Measurements from ENCODE around the gene DNAAF2. TPM values are rescaled to one million over a fixed set of nuclear protein-coding genes. Genes with fewer than 3 reads are reported as not detected.

DNAAF2 gene
- polyA plus RNA-seq, 1 of the 3 experiments (the other 2 are of a cell fraction) = 8.9 TPM

DNA sequence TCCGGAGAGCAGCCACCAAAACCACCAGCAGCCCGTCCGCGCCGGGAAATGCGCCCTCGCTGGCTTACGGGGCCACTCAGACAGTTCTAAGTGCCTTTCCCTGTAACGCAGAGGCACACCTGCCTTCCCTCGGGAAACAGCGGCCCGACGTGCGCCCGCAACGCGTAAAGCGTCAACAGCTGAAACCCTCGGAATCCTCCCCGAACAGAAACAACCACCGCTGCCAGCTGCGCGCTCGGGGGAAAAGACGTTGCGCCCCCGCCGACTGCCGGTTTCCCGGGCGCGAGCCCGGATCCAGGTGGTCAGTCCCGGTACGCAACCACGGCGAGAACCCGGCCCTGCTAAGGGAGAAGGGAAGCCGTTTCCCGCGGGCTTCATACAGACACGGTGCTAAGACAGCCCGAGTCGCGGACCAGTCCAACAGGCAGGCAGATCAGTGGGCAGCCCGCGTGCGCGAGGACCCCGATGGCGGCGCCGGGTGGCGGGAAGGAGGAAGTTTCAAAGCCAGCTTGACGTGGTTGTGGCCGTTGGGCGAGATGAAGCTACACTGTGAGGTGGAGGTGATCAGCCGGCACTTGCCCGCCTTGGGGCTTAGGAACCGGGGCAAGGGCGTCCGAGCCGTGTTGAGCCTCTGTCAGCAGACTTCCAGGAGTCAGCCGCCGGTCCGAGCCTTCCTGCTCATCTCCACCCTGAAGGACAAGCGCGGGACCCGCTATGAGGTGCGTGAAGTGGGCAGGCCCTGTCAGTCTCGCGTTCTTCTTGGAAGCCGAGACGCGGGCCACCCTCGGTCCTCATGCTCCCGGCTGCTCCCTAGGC lies 36.4 kb downstream of the DNAAF2 start, which contains the start of gene LRR1 (continued):
- no peak for TF ChIP-seq MEF2A (IDR thresholded peaks at IDR 0.05; ENCODE audit: borderline replicate concordance, low read depth)
- TF ChIP-seq, protein P1, sequence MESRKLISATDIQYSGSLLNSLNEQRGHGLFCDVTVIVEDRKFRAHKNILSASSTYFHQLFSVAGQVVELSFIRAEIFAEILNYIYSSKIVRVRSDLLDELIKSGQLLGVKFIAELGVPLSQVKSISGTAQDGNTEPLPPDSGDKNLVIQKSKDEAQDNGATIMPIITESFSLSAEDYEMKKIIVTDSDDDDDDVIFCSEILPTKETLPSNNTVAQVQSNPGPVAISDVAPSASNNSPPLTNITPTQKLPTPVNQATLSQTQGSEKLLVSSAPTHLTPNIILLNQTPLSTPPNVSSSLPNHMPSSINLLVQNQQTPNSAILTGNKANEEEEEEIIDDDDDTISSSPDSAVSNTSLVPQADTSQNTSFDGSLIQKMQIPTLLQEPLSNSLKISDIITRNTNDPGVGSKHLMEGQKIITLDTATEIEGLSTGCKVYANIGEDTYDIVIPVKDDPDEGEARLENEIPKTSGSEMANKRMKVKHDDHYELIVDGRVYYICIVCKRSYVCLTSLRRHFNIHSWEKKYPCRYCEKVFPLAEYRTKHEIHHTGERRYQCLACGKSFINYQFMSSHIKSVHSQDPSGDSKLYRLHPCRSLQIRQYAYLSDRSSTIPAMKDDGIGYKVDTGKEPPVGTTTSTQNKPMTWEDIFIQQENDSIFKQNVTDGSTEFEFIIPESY (IDR thresholded peaks at IDR 0.05; ENCODE audit: borderline replicate concordance, low read depth) = peak; percentile 91
- peak; percentile 21; the same call in 1 of the 2 replicates for TF ChIP-seq TCF12 (IDR thresholded peaks at IDR 0.05)
- TF ChIP-seq, protein P2, sequence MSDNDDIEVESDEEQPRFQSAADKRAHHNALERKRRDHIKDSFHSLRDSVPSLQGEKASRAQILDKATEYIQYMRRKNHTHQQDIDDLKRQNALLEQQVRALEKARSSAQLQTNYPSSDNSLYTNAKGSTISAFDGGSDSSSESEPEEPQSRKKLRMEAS (IDR thresholded peaks at IDR 0.05; ENCODE audit: low read depth) = peak; percentile 94
- peak; percentile 95 for TF ChIP-seq CHD2 (IDR thresholded peaks at IDR 0.05; ENCODE audit: low read length, partially characterized antibody)
- peak; percentile 90 for TF ChIP-seq YY1 (IDR thresholded peaks at IDR 0.05; ENCODE audit: low read depth)
- 0 out of 2 replicates have a peak, but pooled peaks have one; percentile 10 for TF ChIP-seq NRF1 (IDR thresholded peaks at IDR 0.05; ENCODE audit: low read depth, low read length)
- TF ChIP-seq, protein P3, sequence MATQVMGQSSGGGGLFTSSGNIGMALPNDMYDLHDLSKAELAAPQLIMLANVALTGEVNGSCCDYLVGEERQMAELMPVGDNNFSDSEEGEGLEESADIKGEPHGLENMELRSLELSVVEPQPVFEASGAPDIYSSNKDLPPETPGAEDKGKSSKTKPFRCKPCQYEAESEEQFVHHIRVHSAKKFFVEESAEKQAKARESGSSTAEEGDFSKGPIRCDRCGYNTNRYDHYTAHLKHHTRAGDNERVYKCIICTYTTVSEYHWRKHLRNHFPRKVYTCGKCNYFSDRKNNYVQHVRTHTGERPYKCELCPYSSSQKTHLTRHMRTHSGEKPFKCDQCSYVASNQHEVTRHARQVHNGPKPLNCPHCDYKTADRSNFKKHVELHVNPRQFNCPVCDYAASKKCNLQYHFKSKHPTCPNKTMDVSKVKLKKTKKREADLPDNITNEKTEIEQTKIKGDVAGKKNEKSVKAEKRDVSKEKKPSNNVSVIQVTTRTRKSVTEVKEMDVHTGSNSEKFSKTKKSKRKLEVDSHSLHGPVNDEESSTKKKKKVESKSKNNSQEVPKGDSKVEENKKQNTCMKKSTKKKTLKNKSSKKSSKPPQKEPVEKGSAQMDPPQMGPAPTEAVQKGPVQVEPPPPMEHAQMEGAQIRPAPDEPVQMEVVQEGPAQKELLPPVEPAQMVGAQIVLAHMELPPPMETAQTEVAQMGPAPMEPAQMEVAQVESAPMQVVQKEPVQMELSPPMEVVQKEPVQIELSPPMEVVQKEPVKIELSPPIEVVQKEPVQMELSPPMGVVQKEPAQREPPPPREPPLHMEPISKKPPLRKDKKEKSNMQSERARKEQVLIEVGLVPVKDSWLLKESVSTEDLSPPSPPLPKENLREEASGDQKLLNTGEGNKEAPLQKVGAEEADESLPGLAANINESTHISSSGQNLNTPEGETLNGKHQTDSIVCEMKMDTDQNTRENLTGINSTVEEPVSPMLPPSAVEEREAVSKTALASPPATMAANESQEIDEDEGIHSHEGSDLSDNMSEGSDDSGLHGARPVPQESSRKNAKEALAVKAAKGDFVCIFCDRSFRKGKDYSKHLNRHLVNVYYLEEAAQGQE (IDR thresholded peaks at IDR 0.05; ENCODE audit: low read depth, low read length) = no peak; the same call in 1 of the 2 replicates
- TF ChIP-seq, protein P4, sequence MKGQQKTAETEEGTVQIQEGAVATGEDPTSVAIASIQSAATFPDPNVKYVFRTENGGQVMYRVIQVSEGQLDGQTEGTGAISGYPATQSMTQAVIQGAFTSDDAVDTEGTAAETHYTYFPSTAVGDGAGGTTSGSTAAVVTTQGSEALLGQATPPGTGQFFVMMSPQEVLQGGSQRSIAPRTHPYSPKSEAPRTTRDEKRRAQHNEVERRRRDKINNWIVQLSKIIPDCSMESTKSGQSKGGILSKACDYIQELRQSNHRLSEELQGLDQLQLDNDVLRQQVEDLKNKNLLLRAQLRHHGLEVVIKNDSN (IDR thresholded peaks at IDR 0.05; ENCODE audit: borderline replicate concordance, low read depth) = no peak
- TF ChIP-seq GABPA (IDR thresholded peaks at IDR 0.05; ENCODE audit: low read depth) = no peak; the same call in 1 of the 2 replicates
- no peak for TF ChIP-seq TEAD4 (IDR thresholded peaks at IDR 0.05; ENCODE audit: borderline replicate concordance, insufficient read depth)
- no peak for TF ChIP-seq EZH2phosphoT487 (IDR thresholded peaks at IDR 0.05; ENCODE audit: borderline replicate concordance, low read depth)
- peak; percentile 73 for TF ChIP-seq MXI1 (IDR thresholded peaks at IDR 0.05; ENCODE audit: low read depth, low read length)
- peak; percentile 10; the same call in 1 of the 2 replicates for TF ChIP-seq GATA2 (CRISPR knock-in tag; IDR thresholded peaks at IDR 0.05)
- 0 out of 2 replicates have a peak, but pooled peaks have one; percentile 48 for TF ChIP-seq FOXJ3 (CRISPR knock-in tag; IDR thresholded peaks at IDR 0.05)
- no peak for TF ChIP-seq RAD21 (IDR thresholded peaks at IDR 0.05; ENCODE audit: low read length)
- peak; percentile 49; the same call in 1 of the 2 replicates for TF ChIP-seq RFX5 (IDR thresholded peaks at IDR 0.05; ENCODE audit: low read length)
- TF ChIP-seq ELF1 (IDR thresholded peaks at IDR 0.05) = no peak
- TF ChIP-seq EP300 (IDR thresholded peaks at IDR 0.05; ENCODE audit: borderline replicate concordance in 1 of 2, low read depth in 1 of 2, low read length in 1 of 2) = no peak
- TF ChIP-seq, protein P5, sequence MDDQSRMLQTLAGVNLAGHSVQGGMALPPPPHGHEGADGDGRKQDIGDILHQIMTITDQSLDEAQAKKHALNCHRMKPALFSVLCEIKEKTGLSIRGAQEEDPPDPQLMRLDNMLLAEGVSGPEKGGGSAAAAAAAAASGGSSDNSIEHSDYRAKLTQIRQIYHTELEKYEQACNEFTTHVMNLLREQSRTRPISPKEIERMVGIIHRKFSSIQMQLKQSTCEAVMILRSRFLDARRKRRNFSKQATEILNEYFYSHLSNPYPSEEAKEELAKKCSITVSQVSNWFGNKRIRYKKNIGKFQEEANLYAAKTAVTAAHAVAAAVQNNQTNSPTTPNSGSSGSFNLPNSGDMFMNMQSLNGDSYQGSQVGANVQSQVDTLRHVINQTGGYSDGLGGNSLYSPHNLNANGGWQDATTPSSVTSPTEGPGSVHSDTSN (IDR thresholded peaks at IDR 0.05) = no peak
- peak; percentile 23; the same call in 1 of the 2 replicates for TF ChIP-seq FOXM1 (IDR thresholded peaks at IDR 0.05; ENCODE audit: low read depth)
